Upper lobe of left lung (tissue), 6 donors: Measurements from ENCODE around the gene KNDC1. TPM values are rescaled to one million over a fixed set of nuclear protein-coding genes. Genes with fewer than 3 reads are reported as not detected.

Experiments
- ATAC-seq, 2 donors: fragments of 200-7000 bp; cut with Tn5 transposase; one replicate each; pipeline ENCODE4 v1.9.1; 2022; ENCODE audit warnings: mild to moderate bottlenecking in 2 of 2, moderate library complexity in 2 of 2; ENCODE audit not compliant: low FRiP score in 2 of 2
- DNase-seq, 2 donors: peaks; one replicate each; pipeline ENCODE4 v3.0.0-alpha.2; 2019 to 2020
- H3K27ac ChIP-seq, 4 donors: fragments of 200-600 bp; sonication (generic); one replicate each; pipeline ENCODE4 v1.5.1; 2016 to 2019
- H3K27me3 ChIP-seq, 4 donors: fragments of 200-600 bp; sonication (generic); one replicate each; pipeline ENCODE4 v1.5.1; 2017 to 2019
- H3K36me3 ChIP-seq, 4 donors: fragments of 200-600 bp; sonication (generic); one replicate each; pipeline ENCODE4 v1.5.1; 2016 to 2019
- H3K4me1 ChIP-seq, 4 donors: fragments of 200-600 bp; sonication (generic); one replicate each; pipeline ENCODE4 v1.5.1; 2018 to 2019
- H3K4me3 ChIP-seq, 4 donors: fragments of 200-600 bp; sonication (generic); one replicate each; pipeline ENCODE4 v1.5.1; 2017 to 2019; ENCODE audit warnings: mild to moderate bottlenecking in 2 of 4, moderate library complexity in 1 of 4
- H3K9me3 ChIP-seq, 4 donors: fragments of 200-600 bp; sonication (generic); one replicate each; pipeline ENCODE4 v1.5.1; 2018 to 2019
- CTCF ChIP-seq, 6 experiments: fragments of 450-650 bp in 4 of 6; fragments of 200-600 bp in 2 of 6; sonication (generic) in 2 of 6; IDR thresholded peaks; one replicate each; pipeline ENCODE4 v1.5.1; 2016 to 2019; ENCODE audit warnings: antibody characterized with exemption in 6 of 6
- EP300 ChIP-seq, 4 donors: sonication (generic); formaldehyde crosslinking; IDR thresholded peaks; one replicate each; pipeline ENCODE4 v1.5.1; 2017; ENCODE audit warnings: antibody characterized with exemption in 4 of 4, control low read depth in 2 of 4
- POLR2A ChIP-seq, 4 donors: fragments of 450-650 bp; IDR thresholded peaks; one replicate each; pipeline ENCODE4 v1.5.1; 2016 to 2017; ENCODE audit warnings: antibody characterized with exemption in 4 of 4, mild to moderate bottlenecking in 2 of 4
- POLR2AphosphoS5 ChIP-seq, 2 donors: sonication (generic); formaldehyde crosslinking; IDR thresholded peaks; one replicate each; pipeline ENCODE4 v1.5.1; 2017; ENCODE audit warnings: antibody characterized with exemption in 2 of 2
- WGBS, 2 donors: methylation state at CpG; one replicate each; pipeline ENCODE4 v1.1.5; 2017 to 2018; 5-methylcytosine and 5-hydroxymethylcytosine counted together
- total RNA-seq, 6 donors: library from RNA; depleted of rRNA in 4 of 6; stranded (reverse); fragments of >200 nt in 4 of 6; gene quantifications; one replicate each; pipeline versions ENCODE4 v1.1.0 to v1.2.1, GENCODE V29; 2016 to 2021
- donor health status: DM: no; HTN: no; CAD: no; lungs with moderate emphysema.
- donor health status: DM: no; HTN: yes; CAD: no; lungs with severe emphysema.

Gene KNDC1
- total RNA-seq, 6 donors from 2014 or later, result 7.1 to 30.3 (median 15.5) TPM

DNA sequence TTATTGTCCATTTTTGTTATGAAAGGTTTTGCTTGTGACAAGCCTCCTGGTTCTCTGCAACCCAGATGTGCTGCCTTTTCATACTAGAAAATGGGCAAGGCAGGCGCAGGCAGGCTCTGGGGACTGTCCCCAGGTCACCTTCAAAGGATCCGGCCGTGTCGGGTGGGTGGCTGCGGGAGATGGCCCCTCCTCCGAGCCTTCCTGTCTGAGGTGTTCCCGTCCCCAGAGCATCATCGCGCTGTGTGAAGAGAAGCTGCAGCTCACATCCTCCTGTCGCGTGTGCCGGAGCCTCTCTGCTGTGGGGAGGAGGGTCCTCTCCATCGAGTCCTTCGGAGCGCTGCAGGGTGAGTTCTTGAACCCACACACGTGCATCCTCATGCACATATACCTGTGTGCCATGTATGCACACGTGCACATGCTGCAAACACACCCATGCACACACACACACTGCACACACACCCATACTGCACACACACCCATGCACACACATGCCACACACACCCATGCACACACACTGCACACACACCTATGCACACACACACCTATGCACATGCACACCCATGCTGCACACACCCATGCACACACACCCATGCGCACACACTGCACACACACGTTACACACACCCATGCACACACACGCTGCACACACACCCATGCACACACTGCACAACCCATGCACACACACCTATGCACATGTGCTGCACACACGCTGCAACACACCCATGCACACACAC lies 23.8 kb downstream of the KNDC1 start:
- Histone ChIP-seq H3K36me3 (no peaks in the 10 kb centered on the region), H3K4me3 (no peak overlapping the region), H3K27ac (no peak overlapping the region), H3K9me3 (no peaks in the 10 kb centered on the region), H3K27me3 (no peaks in the 10 kb centered on the region), H3K4me1 (no peaks in the 10 kb centered on the region)
- WGBS, 2 donors, result 85 to 86% methylated on average over 6 to 21 of the region's 21 CpGs
- TF ChIP-seq POLR2AphosphoS5 (IDR thresholded peaks at IDR 0.05), result no peak
- TF ChIP-seq POLR2A (IDR thresholded peaks at IDR 0.05), result no peak
- TF ChIP-seq CTCF (IDR thresholded peaks at IDR 0.05), result no peak
- no peak for TF ChIP-seq EP300 (IDR thresholded peaks at IDR 0.05)
- DNase-seq (peak in 1 of 2 donors; percentile 58), ATAC-seq (no peak)

GRCh38 chr10:133184591-133185244 lies 24.7 kb downstream of the KNDC1 start:
- Histone ChIP-seq H3K36me3 (no peaks in the 10 kb centered on the region), H3K4me1 (no peaks in the 10 kb centered on the region), H3K4me3 (no peak overlapping the region), H3K27ac (no peak overlapping the region), H3K27me3 (no peaks in the 10 kb centered on the region), H3K9me3 (no peaks in the 10 kb centered on the region)
- ATAC-seq, result no peak
- WGBS, 2 donors, result 79 to 87% methylated on average over 21 to 23 of the region's 23 CpGs
- peak in 1 of 2 donors; percentile 61 for DNase-seq
- no peak for TF ChIP-seq EP300 (IDR thresholded peaks at IDR 0.05)
- no peak for TF ChIP-seq CTCF (IDR thresholded peaks at IDR 0.05)
- no peak for TF ChIP-seq POLR2AphosphoS5 (IDR thresholded peaks at IDR 0.05)
- no peak for TF ChIP-seq POLR2A (IDR thresholded peaks at IDR 0.05)

DNA sequence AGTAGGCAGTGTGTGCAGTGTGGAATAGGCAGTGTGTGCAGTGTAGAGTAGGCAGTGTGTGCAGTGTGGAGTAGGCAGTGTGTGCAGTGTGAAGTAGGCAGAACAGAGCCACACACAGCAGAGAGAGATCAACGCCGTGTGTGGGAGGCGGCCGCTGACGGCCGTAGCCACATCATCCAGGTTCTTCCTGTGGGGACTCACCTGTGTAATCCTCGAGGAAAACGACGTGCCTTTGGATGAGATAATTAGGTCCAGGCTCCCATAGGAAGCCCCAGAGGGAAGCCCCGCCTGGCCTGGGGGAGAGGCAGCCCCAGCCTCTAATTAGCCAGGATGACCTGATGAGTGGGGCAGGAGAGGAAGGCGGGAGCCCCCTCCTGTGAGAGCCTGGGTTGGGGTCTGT lies 25.4 kb downstream of the KNDC1 start:
- TF ChIP-seq EP300 (IDR thresholded peaks at IDR 0.05) (no peak), CTCF (IDR thresholded peaks at IDR 0.05) (no peak), POLR2AphosphoS5 (IDR thresholded peaks at IDR 0.05) (no peak), POLR2A (IDR thresholded peaks at IDR 0.05) (no peak)
- WGBS, 2 donors, result 75 to 86% methylated on average over 8 to 9 of the region's 11 CpGs
- ATAC-seq (no peak), DNase-seq (peak in 1 of 2 donors; percentile 56)
- Histone ChIP-seq H3K4me1 (no peaks in the 10 kb centered on the region), H3K36me3 (no peaks in the 10 kb centered on the region), H3K9me3 (no peaks in the 10 kb centered on the region), H3K27ac (no peak overlapping the region), H3K4me3 (no peak overlapping the region), H3K27me3 (no peaks in the 10 kb centered on the region)

- 60 to 92% methylated on average over 3 to 12 of the region's 27 CpGs for WGBS, 2 donors
- Histone ChIP-seq H3K4me3 (no peak overlapping the region), H3K27me3 (no peaks in the 10 kb centered on the region), H3K4me1 (no peaks in the 10 kb centered on the region), H3K27ac (no peak overlapping the region), H3K36me3 (no peaks in the 10 kb centered on the region), H3K9me3 (no peaks in the 10 kb centered on the region)
- no peak for TF ChIP-seq POLR2A (IDR thresholded peaks at IDR 0.05)
- no peak for TF ChIP-seq EP300 (IDR thresholded peaks at IDR 0.05)
- TF ChIP-seq POLR2AphosphoS5 (IDR thresholded peaks at IDR 0.05), result no peak
- TF ChIP-seq CTCF (IDR thresholded peaks at IDR 0.05), result no peak
- no peak for ATAC-seq
- peak in 1 of 2 donors; percentile 65 for DNase-seq
Observed at GRCh38 chr10:133185916-133186315, 25.9 kb downstream of the KNDC1 start.
